T-helper 17 cell (primary cell): ENCODE results near the gene PGBD5. TPM values are rescaled to one million over a fixed set of nuclear protein-coding genes. Genes with fewer than 3 reads are reported as not detected.

Experiments
- ATAC-seq: fragments of 150-1000 bp; cut with Tn5 transposase; 2 replicates; pipeline ENCODE4 v1.10.0; 2021; ENCODE audit warnings: mild to moderate bottlenecking, moderate library complexity
- DNase-seq, 3 donors: peaks; one replicate each; pipeline versions ENCODE4 v3.0.0 to v3.0.0-alpha.2; 2020 to 2021
- H3K9me3 ChIP-seq: one replicate; pipeline ENCODE4 v1.7.0; 2013; ENCODE audit warnings: low read length, mild to moderate bottlenecking; ENCODE audit not compliant: control insufficient read depth, poor library complexity, severe bottlenecking
- H3K27ac Mint-ChIP-seq: one replicate; pipeline ENCODE4 v1.8.0; 2022; ENCODE audit warnings: mild to moderate bottlenecking, moderate library complexity, mixed read lengths
- H3K27me3 Mint-ChIP-seq: one replicate; pipeline ENCODE4 v1.8.0; 2022; ENCODE audit warnings: mixed read lengths
- H3K36me3 Mint-ChIP-seq: one replicate; pipeline ENCODE4 v1.8.0; 2022; ENCODE audit warnings: low read depth, mixed read lengths
- H3K4me1 Mint-ChIP-seq: one replicate; pipeline ENCODE4 v1.8.0; 2022; ENCODE audit warnings: mild to moderate bottlenecking, mixed read lengths
- H3K4me3 Mint-ChIP-seq: one replicate; pipeline ENCODE4 v1.8.0; 2022; ENCODE audit warnings: mild to moderate bottlenecking, moderate library complexity, mixed read lengths
- total RNA-seq, 4 donors: library from RNA in 2 of 4; stranded (reverse) in 2 of 4; gene quantifications; one replicate each; pipeline ENCODE4 v1.2.3 and lab custom pipeline; 2022 to 2026

The PGBD5 gene
- total RNA-seq, 2 donors from 2014 or later = not detected

DNA sequence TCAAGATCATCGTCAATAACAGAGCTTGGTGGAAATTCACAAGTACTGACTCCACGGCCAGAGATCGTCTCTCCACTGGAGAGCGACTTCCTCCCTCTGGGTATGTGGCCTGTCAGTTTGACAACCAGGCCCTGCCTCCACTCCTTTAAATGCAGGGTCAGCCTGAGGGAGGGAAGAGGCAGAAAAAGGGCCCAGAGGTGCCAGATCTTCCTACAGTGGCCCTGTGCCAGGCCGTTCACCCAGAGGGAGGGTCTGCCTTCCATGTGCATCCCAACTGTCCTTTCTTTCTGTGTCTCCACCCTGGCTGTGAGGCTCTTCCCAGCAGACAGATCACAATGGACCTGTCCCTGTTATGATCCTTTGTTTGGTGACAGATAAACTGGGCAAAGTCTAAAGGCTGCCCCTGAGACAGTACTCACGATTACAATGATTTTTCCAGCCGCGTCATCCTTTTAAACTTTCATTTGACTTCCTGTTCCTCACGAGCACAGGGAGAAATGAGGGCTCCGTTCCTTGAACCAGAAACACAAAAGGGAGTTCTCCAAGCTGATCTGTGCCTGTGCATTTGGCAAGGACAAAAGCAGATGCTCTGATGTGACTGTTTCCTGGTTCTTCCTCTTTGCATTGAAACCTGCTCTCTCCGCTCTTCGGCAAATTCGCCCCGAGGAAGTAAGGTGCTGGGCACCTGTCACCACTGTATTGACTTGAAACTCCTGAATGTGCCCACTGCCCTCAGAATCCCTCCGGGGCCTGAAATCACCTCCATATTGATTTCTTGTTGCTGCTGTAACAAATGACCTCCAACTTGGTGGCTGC lies 126.7 kb downstream of the PGBD5 start:
- Mint-ChIP-seq H3K36me3 (no peaks in the 10 kb centered on the region), H3K27me3 (peaks cover 21% of the 10 kb centered on the region), H3K27ac (no peak overlapping the region), H3K4me3 (no peak overlapping the region), H3K4me1 (no peaks in the 10 kb centered on the region)
- no peaks in the 10 kb centered on the region for H3K9me3 ChIP-seq
- no peak for ATAC-seq
- no peak for DNase-seq

- no peaks in the 10 kb centered on the region for H3K9me3 ChIP-seq
- H3K4me1 Mint-ChIP-seq = peaks cover 4% of the 10 kb centered on the region
- H3K27ac Mint-ChIP-seq = no peak overlapping the region
- no peak for ATAC-seq
- no peak for DNase-seq
- peaks cover 51% of the 10 kb centered on the region for H3K27me3 Mint-ChIP-seq
- H3K4me3 Mint-ChIP-seq = no peak overlapping the region
- H3K36me3 Mint-ChIP-seq = no peaks in the 10 kb centered on the region
Observed at GRCh38 chr1:230295367-230295766, 130.8 kb downstream of the PGBD5 start.

DNA sequence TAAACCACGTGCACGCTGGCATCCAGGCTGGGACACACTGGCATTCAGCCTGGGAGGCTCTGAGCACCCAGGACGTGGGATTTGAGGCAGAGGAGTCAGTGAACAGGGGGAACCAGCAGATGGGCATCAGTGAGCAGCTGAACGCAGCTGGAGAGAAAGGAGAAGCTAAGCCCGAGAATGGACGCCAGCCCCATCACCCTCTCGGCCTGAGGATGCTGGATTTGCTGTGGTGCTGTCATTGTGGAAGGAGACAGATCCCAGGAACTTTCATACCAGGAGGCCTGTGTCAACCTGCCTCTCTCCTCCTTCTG lies 132.8 kb downstream of the PGBD5 start:
- no peak overlapping the region for H3K27ac Mint-ChIP-seq
- ATAC-seq (no peak), DNase-seq (no peak)
- no peaks in the 10 kb centered on the region for H3K36me3 Mint-ChIP-seq
- H3K4me1 Mint-ChIP-seq = peaks cover 6% of the 10 kb centered on the region
- H3K4me3 Mint-ChIP-seq = no peak overlapping the region
- peaks cover 51% of the 10 kb centered on the region for H3K27me3 Mint-ChIP-seq
- H3K9me3 ChIP-seq = no peaks in the 10 kb centered on the region

DNA sequence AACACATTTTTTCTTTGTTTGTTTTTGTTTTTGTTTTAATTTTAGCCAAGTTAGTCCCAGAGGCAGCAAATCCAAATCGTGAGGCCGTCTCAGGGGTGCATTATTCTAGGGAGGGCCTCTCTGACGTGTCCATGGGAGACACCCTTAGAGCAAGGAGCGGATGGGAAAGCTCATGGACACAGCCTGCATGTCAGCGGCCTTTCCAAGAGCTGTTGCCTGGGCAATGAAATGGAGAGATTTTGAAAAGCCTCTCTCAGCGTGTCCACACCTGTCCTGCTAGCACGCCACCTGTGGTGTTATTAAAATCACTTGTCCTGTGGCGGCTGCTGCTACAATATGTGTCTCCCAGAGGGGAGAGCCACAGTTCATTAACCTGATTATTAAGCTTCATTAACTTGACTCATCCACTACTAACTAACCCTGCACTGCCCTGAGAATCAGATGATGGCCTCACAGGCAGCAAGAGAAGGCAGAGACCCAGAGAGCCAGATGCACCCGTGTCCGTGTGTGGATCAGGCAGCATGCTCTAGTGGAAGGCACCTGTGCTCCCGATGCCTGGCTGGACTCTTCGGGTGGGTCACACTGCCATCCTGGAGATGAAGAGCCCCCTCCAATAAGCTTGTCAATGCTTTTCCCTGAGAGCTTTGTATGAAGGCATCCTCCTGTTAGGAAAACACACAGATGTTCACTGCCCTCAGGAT lies 133.3 kb downstream of the PGBD5 start:
- ATAC-seq = no peak
- peaks cover 6% of the 10 kb centered on the region for H3K4me1 Mint-ChIP-seq
- H3K36me3 Mint-ChIP-seq = no peaks in the 10 kb centered on the region
- no peak overlapping the region for H3K4me3 Mint-ChIP-seq
- peaks cover 51% of the 10 kb centered on the region for H3K27me3 Mint-ChIP-seq
- DNase-seq = no peak
- no peak overlapping the region for H3K27ac Mint-ChIP-seq
- H3K9me3 ChIP-seq = no peaks in the 10 kb centered on the region

GRCh38 chr1:230291731-230292620 lies 134.2 kb downstream of the PGBD5 start:
- peak; percentile 51 for ATAC-seq
- H3K4me1 Mint-ChIP-seq = peaks cover 6% of the 10 kb centered on the region
- no peak overlapping the region for H3K4me3 Mint-ChIP-seq
- no peaks in the 10 kb centered on the region for H3K36me3 Mint-ChIP-seq
- peaks cover 51% of the 10 kb centered on the region for H3K27me3 Mint-ChIP-seq
- H3K9me3 ChIP-seq = no peaks in the 10 kb centered on the region
- no peak overlapping the region for H3K27ac Mint-ChIP-seq
- DNase-seq = no peak

GRCh38 chr1:230289350-230289644 lies 136.8 kb downstream of the PGBD5 start:
- DNase-seq = no peak
- no peaks in the 10 kb centered on the region for H3K9me3 ChIP-seq
- ATAC-seq = no peak
- no peaks in the 10 kb centered on the region for H3K36me3 Mint-ChIP-seq
- peaks cover 6% of the 10 kb centered on the region for H3K4me1 Mint-ChIP-seq
- no peak overlapping the region for H3K4me3 Mint-ChIP-seq
- H3K27ac Mint-ChIP-seq = no peak overlapping the region
- peaks cover 35% of the 10 kb centered on the region for H3K27me3 Mint-ChIP-seq

- Mint-ChIP-seq H3K4me1 (peaks cover 6% of the 10 kb centered on the region), H3K27me3 (peaks cover 30% of the 10 kb centered on the region), H3K36me3 (no peaks in the 10 kb centered on the region), H3K27ac (no peak overlapping the region), H3K4me3 (no peak overlapping the region)
- DNase-seq = no peak
- no peak for ATAC-seq
- H3K9me3 ChIP-seq = no peaks in the 10 kb centered on the region
Observed at GRCh38 chr1:230288641-230289349, 137.3 kb downstream of the PGBD5 start.

DNA sequence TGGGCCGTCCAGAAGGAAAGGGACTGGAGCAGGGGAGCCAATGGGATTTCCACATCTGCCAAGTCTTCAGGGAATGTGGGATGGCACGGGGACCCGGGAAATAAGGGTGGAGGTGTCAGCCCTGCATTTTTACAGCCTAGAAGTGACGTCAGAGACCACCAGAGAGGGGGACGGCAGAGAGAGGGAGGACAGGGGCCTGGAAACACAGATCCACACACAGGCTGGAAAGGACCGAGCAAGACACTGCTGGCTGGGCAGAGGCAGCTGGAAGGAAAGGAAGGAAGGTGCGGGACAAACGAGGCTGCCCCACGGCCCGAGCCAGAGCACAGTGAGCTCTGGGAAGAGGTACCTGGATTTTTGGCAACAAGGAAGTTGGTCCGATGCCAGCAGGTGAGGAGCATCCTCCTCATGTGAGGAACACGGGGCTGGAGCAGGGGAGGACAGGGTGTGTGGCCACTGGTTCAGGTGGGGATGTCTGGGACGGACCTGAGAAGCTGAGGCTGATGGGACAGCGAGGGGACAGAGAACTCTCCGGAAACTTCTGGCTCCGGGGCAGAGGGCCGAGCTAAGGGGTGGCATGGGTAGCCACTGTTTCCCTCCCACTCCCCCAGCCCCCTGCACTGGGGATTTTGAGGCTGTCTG lies 138.3 kb downstream of the PGBD5 start:
- peaks cover 20% of the 10 kb centered on the region for H3K27me3 Mint-ChIP-seq
- ATAC-seq (no peak), DNase-seq (no peak)
- H3K9me3 ChIP-seq = no peaks in the 10 kb centered on the region
- peaks cover 6% of the 10 kb centered on the region for H3K4me1 Mint-ChIP-seq
- H3K36me3 Mint-ChIP-seq = no peaks in the 10 kb centered on the region
- no peak overlapping the region for H3K4me3 Mint-ChIP-seq
- no peak overlapping the region for H3K27ac Mint-ChIP-seq

DNA sequence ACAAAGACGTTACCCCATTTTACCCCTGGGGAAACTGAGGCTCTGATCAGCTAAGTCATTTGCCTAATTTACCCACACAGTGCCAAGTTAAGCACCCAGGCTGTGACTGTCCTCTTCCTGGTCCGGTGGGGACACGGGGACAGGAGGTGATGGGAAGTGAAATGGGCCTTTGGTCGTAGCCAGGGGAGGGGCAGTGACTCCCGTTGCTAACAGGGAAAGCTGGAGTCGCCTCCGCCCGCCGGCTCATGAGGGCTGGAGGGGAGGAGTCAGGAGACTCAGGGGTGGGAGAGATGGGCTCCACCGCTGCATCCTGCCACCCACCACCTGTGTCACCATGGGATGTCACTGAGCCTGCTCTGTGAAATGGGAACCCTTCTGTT lies 139.3 kb downstream of the PGBD5 start:
- no peak overlapping the region for H3K27ac Mint-ChIP-seq
- H3K9me3 ChIP-seq = no peaks in the 10 kb centered on the region
- H3K27me3 Mint-ChIP-seq = peaks cover 11% of the 10 kb centered on the region
- H3K4me1 Mint-ChIP-seq = peaks cover 5% of the 10 kb centered on the region
- H3K4me3 Mint-ChIP-seq = no peak overlapping the region
- DNase-seq = no peak
- no peak for ATAC-seq
- no peaks in the 10 kb centered on the region for H3K36me3 Mint-ChIP-seq

- Mint-ChIP-seq H3K4me3 (no peak overlapping the region), H3K36me3 (no peaks in the 10 kb centered on the region), H3K27ac (no peak overlapping the region), H3K27me3 (peaks cover 6% of the 10 kb centered on the region), H3K4me1 (peaks cover 4% of the 10 kb centered on the region)
- H3K9me3 ChIP-seq = no peaks in the 10 kb centered on the region
- DNase-seq = no peak
- ATAC-seq = no peak
Observed at GRCh38 chr1:230286166-230286889, 139.8 kb downstream of the PGBD5 start.

GRCh38 chr1:230285351-230285750 lies 140.8 kb downstream of the PGBD5 start:
- no peak for DNase-seq
- Mint-ChIP-seq H3K36me3 (no peaks in the 10 kb centered on the region), H3K4me1 (peaks cover 7% of the 10 kb centered on the region), H3K27ac (no peak overlapping the region), H3K27me3 (no peaks in the 10 kb centered on the region), H3K4me3 (no peak overlapping the region)
- no peak for ATAC-seq
- no peaks in the 10 kb centered on the region for H3K9me3 ChIP-seq

DNA sequence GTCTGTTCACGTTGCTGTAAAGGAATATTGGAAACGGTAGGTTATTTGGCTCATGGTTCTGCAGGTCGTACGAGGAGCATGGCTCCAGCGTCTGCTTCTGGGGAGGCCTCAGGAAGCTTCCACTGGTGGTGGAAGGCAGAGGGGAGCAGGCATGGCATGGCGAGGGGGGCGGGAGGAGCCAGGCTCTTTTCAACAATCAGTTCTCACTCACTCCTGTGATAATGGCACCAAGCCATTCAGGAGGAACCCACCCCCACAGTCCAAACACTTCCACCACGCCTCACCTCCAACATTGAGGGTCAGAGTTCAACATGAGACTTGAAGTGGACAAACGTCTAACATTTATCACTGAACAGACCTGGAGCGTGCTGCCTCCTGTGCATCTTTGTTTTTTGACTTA lies 141.2 kb downstream of the PGBD5 start:
- Mint-ChIP-seq H3K27ac (no peak overlapping the region), H3K36me3 (no peaks in the 10 kb centered on the region), H3K4me1 (peaks cover 7% of the 10 kb centered on the region), H3K27me3 (no peaks in the 10 kb centered on the region), H3K4me3 (no peak overlapping the region)
- H3K9me3 ChIP-seq = no peaks in the 10 kb centered on the region
- ATAC-seq = no peak
- no peak for DNase-seq
